ENCODE measurements around the gene PLA1A.
"Not testable (repeated sequence)": the region's sequence is repeated elsewhere in the genome, so short reads cannot be mapped to it uniquely, and the experiment has no call there.

PLA1A gene

GRCh38 chr3:119662604-119663373, 65.1 kb downstream of the PLA1A start:
- no peak for DNase-seq (ENCODE audit: low read depth, low spot score)

- no peak for DNase-seq (ENCODE audit: low read depth, low spot score)
Measured at GRCh38 chr3:119663885-119664284, 66.2 kb downstream of the PLA1A start.

GRCh38 chr3:119664370-119664769, 66.7 kb downstream of the PLA1A start:
- DNase-seq (ENCODE audit: low read depth, low spot score): no peak

- no peak for DNase-seq (ENCODE audit: low read depth, low spot score)
Measured at GRCh38 chr3:119664850-119665379, 67.2 kb downstream of the PLA1A start.

GRCh38 chr3:119665954-119666559, 68.4 kb downstream of the PLA1A start:
- DNase-seq (ENCODE audit: low read depth, low spot score): no peak

- DNase-seq (ENCODE audit: low read depth, low spot score): no peak
Measured at GRCh38 chr3:119669906-119670570, 72.4 kb downstream of the PLA1A start.

- DNase-seq (ENCODE audit: low read depth, low spot score): no peak
Measured at GRCh38 chr3:119672776-119673175, 75.1 kb downstream of the PLA1A start.

- no peak for DNase-seq (ENCODE audit: low read depth, low spot score)
Measured at GRCh38 chr3:119673875-119674274, 76.2 kb downstream of the PLA1A start.

- DNase-seq (ENCODE audit: low read depth, low spot score): no peak
Measured at GRCh38 chr3:119675188-119675874, 77.6 kb downstream of the PLA1A start.

- no peak for DNase-seq (ENCODE audit: low read depth, low spot score)
Measured at GRCh38 chr3:119676020-119676419, 78.3 kb downstream of the PLA1A start.

- peak; percentile 81 for DNase-seq (ENCODE audit: low read depth, low spot score)
Measured at GRCh38 chr3:119676771-119677640, 79.3 kb downstream of the PLA1A start, which contains the start of gene COX17. TSS of gene COX17 (minus strand) at chr3:119677406. CDS start at chr3:119677310, 96 bp downstream.

- no peak for DNase-seq (ENCODE audit: low read depth, low spot score)
Measured at GRCh38 chr3:119677641-119677934, 79.9 kb downstream of the PLA1A start.

GRCh38 chr3:119678209-119678608, 80.5 kb downstream of the PLA1A start:
- not testable (repeated sequence) for DNase-seq (ENCODE audit: low read depth, low spot score)

Measured in brain pericyte (primary cell).